ENCODE data around the gene GDAP1L1.
A peak's percentile ranks its signal among the peaks of the same experiment; 100 is the strongest.

The GDAP1L1 gene

GRCh38 chr20:44247131-44247571 is at the start of gene GDAP1L1:
Gene GDAP1L1 (plus strand): TSS chr20:44247308. CDS start chr20:44247335, 27 bp downstream.
- DNase-seq: no peak

GRCh38 chr20:44198872-44199271 is 48.2 kb upstream of the GDAP1L1 start:
- no peak for DNase-seq

GRCh38 chr20:44199877-44200276 is 47.2 kb upstream of the GDAP1L1 start:
- no peak for DNase-seq

- DNase-seq: no peak
Observed at GRCh38 chr20:44200371-44200770, 46.7 kb upstream of the GDAP1L1 start.

GRCh38 chr20:44200983-44201382 is 46.1 kb upstream of the GDAP1L1 start:
- no peak for DNase-seq

- no peak for DNase-seq
Observed at GRCh38 chr20:44203161-44203560, 43.9 kb upstream of the GDAP1L1 start.

GRCh38 chr20:44204156-44204831 is 42.8 kb upstream of the GDAP1L1 start:
- no peak for DNase-seq

- no peak for DNase-seq
Observed at GRCh38 chr20:44204832-44205215, 42.3 kb upstream of the GDAP1L1 start.

- DNase-seq: no peak
Observed at GRCh38 chr20:44206132-44206531, 41.0 kb upstream of the GDAP1L1 start.

GRCh38 chr20:44207126-44207723 is 39.9 kb upstream of the GDAP1L1 start:
- no peak for DNase-seq

GRCh38 chr20:44208165-44208564 is 38.9 kb upstream of the GDAP1L1 start:
- DNase-seq: no peak

GRCh38 chr20:44208770-44209169 is 38.3 kb upstream of the GDAP1L1 start:
- no peak for DNase-seq

GRCh38 chr20:44209686-44210405 is 37.3 kb upstream of the GDAP1L1 start:
- DNase-seq: peak; percentile 18

- peak; percentile 97 for DNase-seq
Observed at GRCh38 chr20:44210406-44211176, 36.5 kb upstream of the GDAP1L1 start, which contains the start of gene OSER1. Gene OSER1 (minus strand): TSS chr20:44210771. CDS start chr20:44206957, 3,814 bp downstream.

GRCh38 chr20:44211177-44212039 is 35.7 kb upstream of the GDAP1L1 start:
- DNase-seq: no peak

GRCh38 chr20:44212792-44213191 is 34.3 kb upstream of the GDAP1L1 start:
- DNase-seq: no peak

- peak; percentile 77 for DNase-seq
Observed at GRCh38 chr20:44215125-44215524, 32.0 kb upstream of the GDAP1L1 start.

- DNase-seq: peak; percentile 69
Observed at GRCh38 chr20:44217342-44218092, 29.6 kb upstream of the GDAP1L1 start.

GRCh38 chr20:44218446-44218845 is 28.7 kb upstream of the GDAP1L1 start:
- DNase-seq: peak; percentile 41

- no peak for DNase-seq
Observed at GRCh38 chr20:44219170-44219730, 27.9 kb upstream of the GDAP1L1 start.

GRCh38 chr20:44219791-44220190 is 27.3 kb upstream of the GDAP1L1 start:
- no peak for DNase-seq
